ENCODE measurements around the gene GLB1L2.

The GLB1L2 gene

GRCh38 chr11:134370526-134371435 is 39.0 kb downstream of the GLB1L2 start:
- no peak for DNase-seq

- DNase-seq, result no peak
Observed at GRCh38 chr11:134371436-134372185, 39.8 kb downstream of the GLB1L2 start.

- no peak for DNase-seq
Observed at GRCh38 chr11:134372536-134372935, 40.7 kb downstream of the GLB1L2 start.

GRCh38 chr11:134372961-134373360 is 41.2 kb downstream of the GLB1L2 start:
- DNase-seq, result no peak

- DNase-seq, result no peak
Observed at GRCh38 chr11:134373591-134374052, 41.8 kb downstream of the GLB1L2 start.

GRCh38 chr11:134374171-134374570 is 42.4 kb downstream of the GLB1L2 start:
- DNase-seq, result no peak

- no peak for DNase-seq
Observed at GRCh38 chr11:134374891-134375550, 43.2 kb downstream of the GLB1L2 start.

- DNase-seq, result no peak
Observed at GRCh38 chr11:134376150-134376921, 44.5 kb downstream of the GLB1L2 start.

GRCh38 chr11:134377876-134378275 is 46.1 kb downstream of the GLB1L2 start:
- no peak for DNase-seq

GRCh38 chr11:134379241-134379640 is 47.5 kb downstream of the GLB1L2 start:
- no peak for DNase-seq

GRCh38 chr11:134380229-134380628 is 48.4 kb downstream of the GLB1L2 start:
- no peak for DNase-seq

- DNase-seq, result no peak
Observed at GRCh38 chr11:134380785-134381184, 49.0 kb downstream of the GLB1L2 start.

- no peak for DNase-seq
Observed at GRCh38 chr11:134382257-134382656, 50.5 kb downstream of the GLB1L2 start.

- no peak for DNase-seq
Observed at GRCh38 chr11:134382830-134383229, 51.0 kb downstream of the GLB1L2 start.

- no peak for DNase-seq
Observed at GRCh38 chr11:134383576-134384221, 51.9 kb downstream of the GLB1L2 start.

GRCh38 chr11:134384406-134384805 is 52.6 kb downstream of the GLB1L2 start:
- DNase-seq, result no peak

GRCh38 chr11:134385171-134385570 is 53.4 kb downstream of the GLB1L2 start:
- no peak for DNase-seq

- peak; percentile 89 for DNase-seq
Observed at GRCh38 chr11:134385774-134386565, 54.2 kb downstream of the GLB1L2 start.

- no peak for DNase-seq
Observed at GRCh38 chr11:134386945-134387344, 55.2 kb downstream of the GLB1L2 start.

- DNase-seq, result no peak
Observed at GRCh38 chr11:134387501-134387900, 55.7 kb downstream of the GLB1L2 start.

GRCh38 chr11:134388590-134388989 is 56.8 kb downstream of the GLB1L2 start:
- DNase-seq, result peak; percentile 28
